Thyroid gland (tissue), 4 donors: ENCODE measurements around the gene PIK3C2B.

ENCODE experiments used
- CTCF ChIP-seq, 6 experiments: fragments of 200-600 bp in 3 of 6; fragments of 450-650 bp in 3 of 6; sonication (generic) in 3 of 6; IDR thresholded peaks; one replicate each; pipeline ENCODE4 v1.5.1; 2016 to 2019; ENCODE audit warnings: antibody characterized with exemption in 6 of 6, mild to moderate bottlenecking in 2 of 6, inconsistent platforms in 1 of 6, moderate library complexity in 1 of 6
- POLR2A ChIP-seq, 2 donors: fragments of 450-650 bp; IDR thresholded peaks; one replicate each; pipeline ENCODE4 v1.6.1; 2017; ENCODE audit warnings: antibody characterized with exemption in 2 of 2, mild to moderate bottlenecking in 2 of 2, moderate library complexity in 1 of 2

- no peak for TF ChIP-seq CTCF (IDR thresholded peaks at IDR 0.05)
- TF ChIP-seq POLR2A (IDR thresholded peaks at IDR 0.05): peak in 1 of 2 donors; percentile 18
Measured at GRCh38 chr1:204493984-204494280, 673 bp downstream of the PIK3C2B start.
